ENCODE measurements around the gene CACNG5.

CACNG5 gene, protein sequence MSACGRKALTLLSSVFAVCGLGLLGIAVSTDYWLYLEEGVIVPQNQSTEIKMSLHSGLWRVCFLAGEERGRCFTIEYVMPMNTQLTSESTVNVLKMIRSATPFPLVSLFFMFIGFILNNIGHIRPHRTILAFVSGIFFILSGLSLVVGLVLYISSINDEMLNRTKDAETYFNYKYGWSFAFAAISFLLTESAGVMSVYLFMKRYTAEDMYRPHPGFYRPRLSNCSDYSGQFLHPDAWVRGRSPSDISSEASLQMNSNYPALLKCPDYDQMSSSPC

GRCh38 chr17:66834919-66835454 is at the start of gene CACNG5:
Gene CACNG5 (plus strand): TSS chr17:66835117. CDS start chr17:66877333, 42,216 bp downstream.
- DNase-seq, result no peak

DNA sequence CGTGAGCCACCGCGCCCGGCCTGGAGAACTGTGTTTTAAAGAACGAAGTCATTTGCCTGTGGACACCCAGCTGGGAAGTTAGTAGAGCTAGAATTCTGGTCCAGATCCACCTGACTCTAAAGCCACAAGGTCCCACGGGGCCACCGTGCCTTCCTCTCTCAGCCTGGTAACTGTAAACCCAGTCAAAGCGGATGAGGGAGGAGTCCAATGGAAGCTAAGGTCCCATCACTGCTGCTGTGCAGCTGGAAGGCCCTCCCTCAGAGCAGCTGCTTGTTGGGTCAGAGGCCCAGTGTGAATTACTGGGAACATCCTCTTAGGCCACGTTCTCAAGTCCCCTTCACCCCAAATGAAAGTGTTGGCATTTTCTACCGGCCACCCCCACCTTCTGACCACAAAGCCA is 48.8 kb upstream of the CACNG5 start:
- DNase-seq, result no peak

DNA sequence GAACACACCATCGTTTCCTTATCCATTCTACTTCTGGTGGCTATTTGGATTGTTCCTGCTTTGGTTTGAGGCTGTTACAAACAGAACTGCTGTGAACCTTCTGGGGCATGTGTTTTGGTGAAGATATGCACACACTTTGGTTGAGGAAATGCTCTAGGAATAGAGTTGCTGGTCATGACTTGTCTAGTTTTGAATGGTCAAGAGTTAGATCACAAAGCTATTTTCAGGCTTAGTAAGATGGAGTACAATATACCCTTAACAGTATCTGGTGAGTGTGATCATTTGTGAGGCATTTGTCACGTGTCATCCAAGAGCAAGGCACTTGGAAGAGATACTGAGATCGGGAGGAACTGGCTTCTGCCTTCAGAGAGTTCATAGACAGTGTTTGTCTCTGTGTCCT is 47.0 kb upstream of the CACNG5 start:
- no peak for DNase-seq

GRCh38 chr17:66789093-66789492 is 45.8 kb upstream of the CACNG5 start:
- no peak for DNase-seq

- DNase-seq, result no peak
These were observed 44.9 kb upstream of the CACNG5 start for GRCh38 chr17:66789961-66790437.

GRCh38 chr17:66790501-66791061 is 44.3 kb upstream of the CACNG5 start:
- DNase-seq, result no peak

GRCh38 chr17:66791347-66791746 is 43.6 kb upstream of the CACNG5 start:
- no peak for DNase-seq

DNA sequence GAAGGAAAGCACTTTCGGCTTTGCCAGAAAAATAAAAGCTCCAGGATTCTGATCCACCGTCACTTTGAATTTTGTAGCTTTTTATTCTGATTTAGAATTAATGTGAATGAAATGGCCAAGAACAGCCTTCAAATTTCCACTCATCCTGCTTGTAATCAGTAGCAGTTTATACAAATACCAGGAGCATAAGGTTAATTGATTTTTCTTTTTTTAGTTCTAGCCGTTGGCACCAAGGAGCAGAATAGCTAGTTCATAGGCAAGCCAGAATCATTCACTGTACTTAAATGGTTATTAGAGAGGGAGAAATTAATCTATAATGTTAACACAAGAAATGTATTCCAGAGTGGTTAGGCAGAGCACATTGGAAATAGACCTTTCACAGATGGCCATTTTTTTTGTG is 41.1 kb upstream of the CACNG5 start:
- no peak for DNase-seq

GRCh38 chr17:66795486-66795885 is 39.4 kb upstream of the CACNG5 start:
- DNase-seq, result no peak

- no peak for DNase-seq
These were observed 34.9 kb upstream of the CACNG5 start for GRCh38 chr17:66799849-66800537.

DNA sequence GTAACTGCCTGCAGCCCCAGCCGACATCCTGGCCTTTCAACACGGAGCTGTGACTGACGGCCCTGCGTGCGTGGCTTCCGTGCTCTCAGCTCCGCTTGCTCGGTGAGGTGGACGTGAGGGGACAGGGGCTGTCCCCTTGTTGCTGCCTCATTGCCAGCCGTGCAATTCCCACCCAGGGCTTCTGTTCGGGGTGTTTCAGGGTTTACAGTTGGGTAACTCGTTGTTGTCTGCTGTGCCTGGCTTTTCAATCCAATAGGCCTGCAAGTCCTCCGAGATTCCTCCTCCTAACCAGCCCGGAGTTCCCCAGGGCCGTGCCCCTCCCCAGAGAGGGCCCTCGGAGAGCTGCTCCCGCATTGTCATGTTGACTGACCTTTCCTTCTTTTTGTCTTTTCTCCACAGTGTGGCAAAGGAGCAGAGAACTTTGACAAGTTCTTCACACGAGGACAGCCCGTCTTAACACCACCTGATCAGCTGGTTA is 31.4 kb upstream of the CACNG5 start:
- no peak for DNase-seq

DNA sequence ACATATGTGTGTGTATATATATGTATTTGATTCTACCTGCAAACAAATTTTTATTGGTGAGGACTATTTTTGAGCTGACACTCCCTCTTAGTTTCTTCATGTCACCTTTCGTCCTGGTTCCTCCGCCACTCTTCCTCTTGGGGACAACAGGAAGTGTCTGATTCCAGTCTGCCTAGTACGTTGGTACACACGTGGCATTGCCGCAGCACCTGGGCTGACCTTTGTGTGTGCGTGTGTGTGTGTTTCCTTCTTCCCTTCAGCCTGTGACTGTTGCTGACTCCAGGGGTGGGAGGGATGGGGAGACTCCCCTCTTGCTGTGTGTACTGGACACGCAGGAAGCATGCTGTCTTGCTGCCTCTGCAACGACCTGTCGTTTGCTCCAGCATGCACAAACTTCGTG is 29.4 kb upstream of the CACNG5 start:
- no peak for DNase-seq

DNA sequence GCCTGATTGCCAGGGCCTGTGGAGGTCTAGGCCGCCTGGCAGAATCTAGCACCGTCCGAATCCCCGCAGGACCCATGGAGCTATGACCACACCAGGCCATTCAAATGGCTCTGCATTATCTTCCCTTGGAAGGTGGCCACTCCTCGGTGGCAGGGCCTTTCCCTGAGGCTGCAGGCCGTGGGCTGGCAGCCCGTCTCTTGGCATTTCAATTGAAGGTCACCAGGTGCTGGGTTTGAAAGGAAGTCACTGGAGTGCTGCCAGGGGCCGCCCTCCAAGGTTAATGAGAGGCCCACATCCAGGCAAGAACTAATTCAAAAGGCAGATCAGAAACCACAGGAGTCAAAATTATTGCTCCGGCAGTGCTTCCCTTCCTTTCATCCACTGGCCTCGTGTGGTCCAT is 27.7 kb upstream of the CACNG5 start:
- no peak for DNase-seq

DNA sequence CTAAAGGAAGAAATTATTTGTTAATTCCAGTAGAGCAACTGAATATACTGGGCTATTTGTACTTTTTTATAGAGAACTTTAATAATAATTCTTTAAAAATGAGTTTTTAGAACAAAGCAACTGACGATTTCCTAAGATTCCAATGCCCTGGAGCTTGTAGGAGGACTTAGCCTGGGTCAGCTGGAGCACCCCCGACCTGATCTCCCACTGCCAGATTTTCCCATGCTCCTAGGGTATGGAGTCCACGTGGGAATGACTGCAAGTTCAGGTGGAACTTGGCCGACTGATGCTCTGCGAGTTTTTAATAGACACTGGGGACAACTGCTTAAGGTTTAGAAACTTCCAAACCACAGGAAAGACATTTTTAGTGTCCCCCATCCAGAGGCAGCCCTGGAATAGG is 25.5 kb upstream of the CACNG5 start:
- no peak for DNase-seq

DNA sequence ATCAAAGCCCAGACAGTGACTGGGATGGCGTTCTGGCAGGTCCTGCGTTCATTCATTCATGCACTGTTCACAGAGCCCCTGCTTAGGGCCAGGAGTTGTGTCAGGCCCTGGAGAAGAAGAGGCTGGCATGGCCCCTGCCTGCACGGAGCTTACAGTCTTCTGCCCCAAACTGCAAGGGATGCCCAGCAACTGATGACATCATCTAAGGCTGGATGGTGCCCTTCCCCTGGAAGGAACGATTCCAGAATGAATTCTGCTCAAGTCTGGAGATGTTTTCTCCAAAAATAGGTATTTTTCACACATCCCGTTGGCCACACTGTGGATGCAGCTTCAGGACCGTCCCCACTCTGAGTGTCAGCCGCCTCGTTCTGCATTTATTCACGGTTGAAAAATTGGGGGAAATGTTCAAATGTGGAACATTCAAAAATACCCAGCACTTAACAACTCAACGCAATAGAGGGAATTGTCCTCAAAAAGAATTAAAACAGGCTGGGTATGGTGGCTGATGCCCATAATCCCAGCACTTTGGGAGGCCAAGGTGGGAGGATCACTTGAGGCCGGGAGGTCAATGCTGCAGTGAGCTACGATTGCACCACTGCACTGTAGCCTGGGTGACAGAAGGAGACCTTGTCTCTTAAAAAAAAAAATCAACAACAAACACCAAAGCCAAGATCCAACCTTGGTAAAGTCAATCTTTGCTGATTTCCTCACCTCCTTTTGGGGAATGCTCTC is 23.8 kb upstream of the CACNG5 start:
- DNase-seq, result no peak

DNA sequence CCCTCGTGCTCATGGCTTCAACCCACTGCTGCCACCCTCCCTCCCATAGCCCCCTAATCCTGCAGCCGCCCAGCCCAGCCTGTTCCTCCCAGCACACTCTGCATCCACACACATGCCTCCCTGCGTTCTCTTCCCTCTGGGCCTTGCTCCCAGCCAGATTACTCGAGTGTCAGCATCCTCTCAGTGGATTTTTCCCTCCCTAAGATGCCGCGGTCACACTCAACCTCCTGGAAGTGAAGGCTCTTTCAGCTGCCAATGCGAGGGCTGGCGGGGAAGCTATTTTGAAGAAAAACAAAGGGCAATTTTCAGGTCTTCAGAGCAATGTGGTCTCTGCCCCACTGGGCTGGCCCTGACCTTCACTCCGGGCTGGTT is 23.2 kb upstream of the CACNG5 start:
- no peak for DNase-seq

- no peak for DNase-seq
These were observed 22.3 kb upstream of the CACNG5 start for GRCh38 chr17:66812571-66812970.

GRCh38 chr17:66813296-66813695 is 21.6 kb upstream of the CACNG5 start:
- no peak for DNase-seq

DNA sequence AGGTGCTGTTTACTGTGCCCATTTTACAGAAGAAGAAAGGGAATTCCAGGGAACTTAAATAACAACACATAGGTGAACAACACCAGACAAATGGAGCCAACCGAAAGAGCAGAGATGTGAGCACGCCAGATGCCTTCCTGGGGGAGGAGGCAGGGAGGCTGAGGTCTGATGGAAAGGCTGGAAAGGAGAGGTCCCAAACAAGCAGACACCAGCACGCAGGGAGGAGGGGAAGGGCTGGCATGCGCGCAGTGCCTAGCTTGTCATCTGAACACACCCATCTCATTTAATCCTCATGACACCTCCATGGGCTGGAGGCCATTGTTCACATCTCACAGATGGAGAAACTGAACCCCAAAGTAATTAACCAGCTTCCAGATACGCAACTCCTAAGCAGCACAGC is 20.9 kb upstream of the CACNG5 start:
- DNase-seq, result no peak

DNA sequence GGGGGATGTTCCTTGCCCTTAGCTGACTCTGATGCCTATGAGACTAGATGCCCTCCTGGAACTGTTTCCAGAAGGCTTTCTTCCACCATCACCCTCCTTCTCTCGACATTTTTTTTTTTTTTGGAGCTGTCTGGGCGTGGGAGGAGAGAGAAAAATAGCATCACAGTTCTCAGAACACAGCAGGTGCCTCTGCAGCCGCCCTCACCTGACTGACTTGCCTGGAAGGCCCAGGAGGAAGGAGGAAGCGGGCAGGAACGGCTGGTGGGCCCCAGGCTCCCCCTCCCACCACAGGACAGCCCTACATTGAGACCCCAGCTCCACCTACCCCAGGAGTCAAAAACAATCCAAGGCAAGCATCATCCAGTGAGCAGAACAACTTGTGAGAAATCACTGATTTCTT is 20.3 kb upstream of the CACNG5 start:
- DNase-seq, result no peak

GRCh38 chr17:66817750-66818149 is 17.2 kb upstream of the CACNG5 start:
- DNase-seq, result no peak

GRCh38 chr17:66819466-66819865 is 15.5 kb upstream of the CACNG5 start:
- DNase-seq, result no peak

GRCh38 chr17:66822009-66822408 is 12.9 kb upstream of the CACNG5 start:
- DNase-seq, result no peak
